Thoracic aorta (tissue), 2 donors: ENCODE data around the gene ANKS1A. TPM values are rescaled to one million over a fixed set of nuclear protein-coding genes. Genes with fewer than 3 reads are reported as not detected.
A peak's percentile ranks its signal among the peaks of the same experiment; 100 is the strongest.

Source experiments
- ATAC-seq: fragments of 150-250 bp; one replicate; pipeline ENCODE4 v1.8.0; 2017; ENCODE audit warnings: low read depth; ENCODE audit not compliant: insufficient number of reproducible peaks, low FRiP score
- DNase-seq: peaks from one replicate; pipeline ENCODE4 v3.0.0-alpha.2; 2020; ENCODE audit warnings: low spot score
- H3K27ac ChIP-seq, 2 donors: fragments of 200-600 bp; sonication (generic); 1 replicate in 1 of 2; 2 replicates in 1 of 2; pipeline ENCODE4 v1.5.1; 2016; ENCODE audit warnings: mild to moderate bottlenecking in 2 of 2, moderate library complexity in 2 of 2
- H3K27me3 ChIP-seq: fragments of 200-600 bp; sonication (generic); replicated peaks from 2 replicates; pipeline ENCODE4 v1.6.0; 2016; ENCODE audit warnings: mild to moderate bottlenecking; ENCODE audit not compliant: insufficient read depth
- H3K36me3 ChIP-seq: fragments of 200-600 bp; sonication (generic); one replicate; pipeline ENCODE4 v1.5.1; 2016
- H3K4me1 ChIP-seq, 2 donors: fragments of 200-600 bp; sonication (generic); 1 replicate in 1 of 2; 2 replicates in 1 of 2; pipeline versions ENCODE4 v1.5.1 to v1.6.0; 2016; ENCODE audit warnings: low read depth in 2 of 2, mild to moderate bottlenecking in 1 of 2; ENCODE audit not compliant: control insufficient read depth in 1 of 2
- H3K4me3 ChIP-seq: fragments of 200-600 bp; sonication (generic); 2 replicates; pipeline ENCODE4 v1.5.1; 2016; ENCODE audit warnings: mild to moderate bottlenecking
- H3K9me3 ChIP-seq: fragments of 200-600 bp; sonication (generic); 2 replicates; pipeline ENCODE4 v1.5.1; 2016
- total RNA-seq, 2 donors: library from RNA; depleted of rRNA; stranded (reverse); fragments of >200 nt; gene quantifications; one replicate each; pipeline versions ENCODE4 v1.1.0 to v1.2.3, GENCODE V29; 2016
- TF ChIP-seq, protein P1 (sequence below): fragments of 200-600 bp; sonication (generic); IDR thresholded peaks from one replicate; pipeline ENCODE4 v1.5.1; 2019; ENCODE audit warnings: antibody characterized with exemption

Gene ANKS1A
- total RNA-seq, 2 donors from 2014 or later = 37.9 to 55.4 TPM

GRCh38 chr6:35019171-35019570 lies 130.1 kb downstream of the ANKS1A start:
- Histone ChIP-seq H3K4me1 (peaks cover 32 to 72% of the 10 kb centered on the region in 2 donors), H3K27ac (peak overlapping the region; percentile 87 to 97), H3K9me3 (no peaks in the 10 kb centered on the region), H3K36me3 (no peaks in the 10 kb centered on the region), H3K27me3 (no peaks in the 10 kb centered on the region), H3K4me3 (peak overlapping the region; percentile 78)
- TF ChIP-seq, protein P1, sequence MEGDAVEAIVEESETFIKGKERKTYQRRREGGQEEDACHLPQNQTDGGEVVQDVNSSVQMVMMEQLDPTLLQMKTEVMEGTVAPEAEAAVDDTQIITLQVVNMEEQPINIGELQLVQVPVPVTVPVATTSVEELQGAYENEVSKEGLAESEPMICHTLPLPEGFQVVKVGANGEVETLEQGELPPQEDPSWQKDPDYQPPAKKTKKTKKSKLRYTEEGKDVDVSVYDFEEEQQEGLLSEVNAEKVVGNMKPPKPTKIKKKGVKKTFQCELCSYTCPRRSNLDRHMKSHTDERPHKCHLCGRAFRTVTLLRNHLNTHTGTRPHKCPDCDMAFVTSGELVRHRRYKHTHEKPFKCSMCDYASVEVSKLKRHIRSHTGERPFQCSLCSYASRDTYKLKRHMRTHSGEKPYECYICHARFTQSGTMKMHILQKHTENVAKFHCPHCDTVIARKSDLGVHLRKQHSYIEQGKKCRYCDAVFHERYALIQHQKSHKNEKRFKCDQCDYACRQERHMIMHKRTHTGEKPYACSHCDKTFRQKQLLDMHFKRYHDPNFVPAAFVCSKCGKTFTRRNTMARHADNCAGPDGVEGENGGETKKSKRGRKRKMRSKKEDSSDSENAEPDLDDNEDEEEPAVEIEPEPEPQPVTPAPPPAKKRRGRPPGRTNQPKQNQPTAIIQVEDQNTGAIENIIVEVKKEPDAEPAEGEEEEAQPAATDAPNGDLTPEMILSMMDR = no peak
- ATAC-seq (no peak), DNase-seq (no peak)

GRCh38 chr6:35019831-35020230 lies 130.8 kb downstream of the ANKS1A start:
- no peak for ATAC-seq
- Histone ChIP-seq H3K4me3 (peak overlapping the region; percentile 78), H3K27ac (peak overlapping the region; percentile 87 to 97), H3K9me3 (no peaks in the 10 kb centered on the region), H3K27me3 (no peaks in the 10 kb centered on the region), H3K4me1 (peaks cover 33 to 74% of the 10 kb centered on the region in 2 donors), H3K36me3 (no peaks in the 10 kb centered on the region)
- no peak for DNase-seq
- TF ChIP-seq, protein P1 = no peak

DNA sequence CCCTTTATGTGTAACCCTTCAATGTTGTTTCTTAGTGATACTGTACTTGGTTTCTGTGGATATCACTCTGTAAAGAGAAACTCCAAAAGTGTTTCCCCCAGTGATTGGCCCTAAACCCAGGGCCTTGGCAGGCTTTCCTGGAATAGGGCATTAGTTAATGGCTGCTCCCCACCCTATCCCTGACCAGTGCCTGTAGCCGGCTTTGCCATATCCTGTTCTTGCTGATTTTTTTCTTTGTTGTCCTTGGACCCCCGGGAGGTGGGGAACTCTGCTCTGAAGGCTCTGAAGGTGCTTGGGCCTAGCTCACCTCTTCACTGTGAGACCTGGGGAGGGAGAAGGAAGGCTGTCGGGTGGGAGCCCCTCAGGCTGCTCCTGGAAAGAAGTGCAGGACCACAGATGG lies 131.9 kb downstream of the ANKS1A start:
- DNase-seq (no peak), ATAC-seq (no peak)
- peaks cover 45 to 78% of the 10 kb centered on the region in 2 donors for H3K4me1 ChIP-seq
- H3K4me3 ChIP-seq = peak overlapping the region; percentile 78
- H3K27me3 ChIP-seq = no peaks in the 10 kb centered on the region
- H3K27ac ChIP-seq = peak overlapping the region; percentile 87 to 97
- H3K36me3 ChIP-seq = no peaks in the 10 kb centered on the region
- TF ChIP-seq, protein P1 = no peak
- no peaks in the 10 kb centered on the region for H3K9me3 ChIP-seq

DNA sequence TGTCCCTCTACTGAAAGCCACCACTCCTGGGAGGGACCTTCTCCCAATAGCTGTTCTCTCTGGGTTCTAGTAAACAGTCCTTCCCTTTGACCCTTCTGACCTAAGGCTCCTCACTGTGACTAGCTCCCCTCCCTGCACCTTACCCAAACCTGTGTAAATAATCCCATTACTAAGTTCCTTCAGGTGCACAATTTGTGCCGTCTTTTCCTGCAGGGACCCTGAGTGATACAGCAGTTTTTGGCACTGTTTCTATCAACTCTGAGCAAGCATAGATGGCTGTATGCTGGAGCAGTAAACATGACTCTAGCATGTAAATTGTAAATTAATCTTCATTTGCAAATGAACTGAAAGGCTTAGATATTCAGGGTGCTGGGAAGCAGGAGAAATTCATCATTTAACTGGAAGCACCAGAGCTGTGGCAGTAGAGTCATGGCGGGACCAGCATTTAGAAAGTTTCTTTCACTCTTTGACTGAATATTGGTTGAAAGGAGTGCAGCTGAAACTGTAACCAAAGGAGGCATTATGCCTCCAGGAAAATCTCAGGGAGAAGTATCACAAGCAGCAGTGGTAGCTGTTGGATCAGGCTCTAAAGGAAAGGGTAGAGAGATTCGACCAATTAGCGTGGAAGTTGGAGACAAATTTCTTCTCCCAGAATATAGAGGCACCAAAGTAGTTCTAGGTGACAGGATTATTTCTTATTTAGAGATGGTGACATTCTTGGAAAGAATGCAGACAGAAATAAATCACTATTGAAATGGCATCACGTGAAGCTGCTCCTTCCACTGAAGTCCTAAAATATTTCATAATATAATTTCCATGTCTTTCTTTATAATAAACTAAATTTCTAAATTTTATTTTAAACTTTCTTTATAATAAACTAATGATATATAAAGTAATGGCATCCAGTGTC lies 134.3 kb downstream of the ANKS1A start:
- Histone ChIP-seq H3K9me3 (no peaks in the 10 kb centered on the region), H3K27me3 (no peaks in the 10 kb centered on the region), H3K27ac (peak overlapping the region; percentile 87 to 97), H3K4me1 (peaks cover 63 to 94% of the 10 kb centered on the region in 2 donors), H3K36me3 (no peaks in the 10 kb centered on the region), H3K4me3 (peak overlapping the region; percentile 6)
- ATAC-seq = no peak
- no peak for DNase-seq
- TF ChIP-seq, protein P1 = no peak

- peak overlapping the region; percentile 31 for H3K4me3 ChIP-seq
- peak overlapping the region; percentile 57 to 75 for H3K27ac ChIP-seq
- H3K36me3 ChIP-seq = no peaks in the 10 kb centered on the region
These were observed 135.5 kb downstream of the ANKS1A start for GRCh38 chr6:35024551-35025054.

More at GRCh38 chr6:35024551-35025054, 135.5 kb downstream of the ANKS1A start:
- TF ChIP-seq, protein P1 = no peak
- H3K4me1 ChIP-seq = peaks cover 68 to 97% of the 10 kb centered on the region in 2 donors
- no peaks in the 10 kb centered on the region for H3K9me3 ChIP-seq
- no peaks in the 10 kb centered on the region for H3K27me3 ChIP-seq
- ATAC-seq = peak; percentile 42
- no peak for DNase-seq
